Urothelium cell line (cell line): ENCODE measurements around the gene CELSR1.
A peak's percentile ranks its signal among the peaks of the same experiment; 100 is the strongest.

Source experiments
- DNase-seq: peaks from one replicate; pipeline ENCODE4 v3.0.0; 2011; ENCODE audit warnings: low spot score, mixed read lengths
- FAIRE-seq: peaks from 2 replicates; lab custom pipeline; 2011; peaks lifted over from hg19 to GRCh38; lab: Jason Lieb, UNC

Gene CELSR1, protein sequence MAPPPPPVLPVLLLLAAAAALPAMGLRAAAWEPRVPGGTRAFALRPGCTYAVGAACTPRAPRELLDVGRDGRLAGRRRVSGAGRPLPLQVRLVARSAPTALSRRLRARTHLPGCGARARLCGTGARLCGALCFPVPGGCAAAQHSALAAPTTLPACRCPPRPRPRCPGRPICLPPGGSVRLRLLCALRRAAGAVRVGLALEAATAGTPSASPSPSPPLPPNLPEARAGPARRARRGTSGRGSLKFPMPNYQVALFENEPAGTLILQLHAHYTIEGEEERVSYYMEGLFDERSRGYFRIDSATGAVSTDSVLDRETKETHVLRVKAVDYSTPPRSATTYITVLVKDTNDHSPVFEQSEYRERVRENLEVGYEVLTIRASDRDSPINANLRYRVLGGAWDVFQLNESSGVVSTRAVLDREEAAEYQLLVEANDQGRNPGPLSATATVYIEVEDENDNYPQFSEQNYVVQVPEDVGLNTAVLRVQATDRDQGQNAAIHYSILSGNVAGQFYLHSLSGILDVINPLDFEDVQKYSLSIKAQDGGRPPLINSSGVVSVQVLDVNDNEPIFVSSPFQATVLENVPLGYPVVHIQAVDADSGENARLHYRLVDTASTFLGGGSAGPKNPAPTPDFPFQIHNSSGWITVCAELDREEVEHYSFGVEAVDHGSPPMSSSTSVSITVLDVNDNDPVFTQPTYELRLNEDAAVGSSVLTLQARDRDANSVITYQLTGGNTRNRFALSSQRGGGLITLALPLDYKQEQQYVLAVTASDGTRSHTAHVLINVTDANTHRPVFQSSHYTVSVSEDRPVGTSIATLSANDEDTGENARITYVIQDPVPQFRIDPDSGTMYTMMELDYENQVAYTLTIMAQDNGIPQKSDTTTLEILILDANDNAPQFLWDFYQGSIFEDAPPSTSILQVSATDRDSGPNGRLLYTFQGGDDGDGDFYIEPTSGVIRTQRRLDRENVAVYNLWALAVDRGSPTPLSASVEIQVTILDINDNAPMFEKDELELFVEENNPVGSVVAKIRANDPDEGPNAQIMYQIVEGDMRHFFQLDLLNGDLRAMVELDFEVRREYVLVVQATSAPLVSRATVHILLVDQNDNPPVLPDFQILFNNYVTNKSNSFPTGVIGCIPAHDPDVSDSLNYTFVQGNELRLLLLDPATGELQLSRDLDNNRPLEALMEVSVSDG (N-terminal part only)

DNA sequence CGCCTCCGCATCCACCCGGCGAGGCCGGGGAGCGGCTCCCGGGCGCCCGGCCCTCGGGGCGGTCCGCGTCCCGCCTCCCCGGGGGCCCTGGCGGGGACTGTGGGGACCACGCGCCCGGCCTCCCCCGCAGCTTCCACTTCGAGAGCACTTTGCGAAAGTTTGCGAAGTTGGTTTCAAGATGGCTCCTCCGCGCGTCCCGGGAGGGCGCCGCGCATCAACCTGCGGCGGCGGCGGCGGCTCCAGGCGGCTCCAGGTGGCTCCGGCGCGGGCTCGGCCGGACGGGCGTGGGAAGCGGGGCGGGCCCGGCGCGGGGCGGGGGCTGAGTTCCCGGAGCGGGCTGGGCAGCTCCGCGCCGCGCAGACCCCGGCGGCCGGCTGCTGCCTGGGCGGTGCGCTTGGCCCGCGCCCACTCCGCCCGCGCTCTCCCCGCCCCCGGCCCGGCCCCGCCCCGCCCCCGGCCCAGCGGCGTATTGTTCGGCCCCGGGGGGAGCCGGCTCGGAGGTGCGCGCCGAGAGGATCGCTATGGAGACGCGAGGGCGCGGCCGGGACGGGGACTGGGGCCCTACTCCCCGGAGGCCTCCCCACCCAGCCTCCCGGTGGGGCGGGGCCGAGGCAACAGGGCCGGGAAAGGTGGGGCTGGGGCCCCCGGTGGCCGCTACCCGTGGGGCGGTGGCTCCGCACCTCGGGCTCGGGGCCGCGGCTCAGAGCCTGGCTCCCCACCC, at the start of gene CELSR1:
TSS of gene CELSR1 (minus strand) at position 396 of the 721 bp plus-strand sequence. CDS start 450 bp downstream, outside the sequence.
- DNase-seq (no peak), FAIRE-seq (no peak)

DNA sequence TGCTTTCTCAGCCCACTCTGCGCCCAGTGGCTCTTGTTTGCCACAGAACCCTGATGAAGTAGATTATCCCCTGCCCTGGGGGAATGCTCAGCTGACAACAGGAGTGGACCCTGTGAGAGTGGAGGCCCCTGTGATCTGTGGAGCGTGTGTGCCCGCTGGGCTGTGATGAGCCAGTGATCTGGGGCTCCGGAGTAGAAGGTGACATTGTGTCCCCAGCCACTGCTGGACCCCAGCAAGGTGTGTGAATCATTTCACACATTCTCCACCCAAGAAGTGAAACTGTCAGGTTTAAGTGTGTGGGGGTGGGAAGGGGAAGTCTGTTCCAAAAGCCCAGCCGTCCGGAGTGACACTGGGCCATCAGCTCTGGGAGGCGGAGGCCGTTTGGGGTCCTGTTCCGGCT, 49.6 kb upstream of the CELSR1 start:
- no peak for FAIRE-seq
- no peak for DNase-seq

DNA sequence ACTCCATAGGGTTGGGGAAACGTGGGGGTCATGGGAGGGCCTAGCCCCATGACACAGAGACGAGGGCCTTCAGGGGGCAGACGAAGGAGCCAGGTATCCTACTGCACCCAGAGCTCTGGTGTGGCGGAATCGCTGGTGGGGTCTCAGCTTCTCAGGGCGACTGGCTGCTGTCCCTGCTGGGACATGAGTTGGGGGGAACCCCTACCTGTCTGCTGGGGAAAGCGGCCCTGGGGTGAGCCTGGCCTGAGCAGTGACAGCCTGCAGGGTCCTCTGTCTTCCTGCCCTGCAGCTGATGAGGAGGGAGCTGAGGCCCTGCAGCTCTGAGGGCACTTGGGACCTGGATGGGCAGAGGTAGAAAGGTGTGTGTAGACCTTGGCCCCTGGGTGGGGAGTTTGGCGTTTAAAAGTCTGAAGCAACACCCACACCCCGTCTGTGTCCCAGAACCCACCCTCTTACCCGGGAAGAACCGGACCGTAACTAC, 49.2 kb upstream of the CELSR1 start:
- DNase-seq: no peak
- no peak for FAIRE-seq

DNA sequence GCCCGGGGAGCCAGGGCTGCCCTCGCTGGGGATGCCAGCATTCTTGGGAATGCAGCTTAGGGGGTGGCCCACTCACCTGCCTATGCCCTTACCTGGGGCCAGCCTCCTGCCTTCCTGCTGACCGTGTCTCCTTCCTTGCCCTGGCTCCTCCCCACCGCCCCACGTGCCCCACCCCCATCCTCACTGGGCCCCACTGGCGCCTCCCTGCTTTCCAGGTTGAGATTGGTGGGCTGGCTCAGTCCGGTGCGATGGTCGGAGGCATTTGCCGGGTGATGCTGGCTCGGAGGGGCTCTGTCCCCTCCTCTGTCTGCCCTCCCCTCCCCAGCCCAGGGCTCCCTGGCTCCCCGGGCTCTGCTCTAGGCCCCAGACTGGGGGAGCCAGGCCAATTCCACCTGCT, 48.7 kb upstream of the CELSR1 start:
- FAIRE-seq (no peak), DNase-seq (no peak)

DNA sequence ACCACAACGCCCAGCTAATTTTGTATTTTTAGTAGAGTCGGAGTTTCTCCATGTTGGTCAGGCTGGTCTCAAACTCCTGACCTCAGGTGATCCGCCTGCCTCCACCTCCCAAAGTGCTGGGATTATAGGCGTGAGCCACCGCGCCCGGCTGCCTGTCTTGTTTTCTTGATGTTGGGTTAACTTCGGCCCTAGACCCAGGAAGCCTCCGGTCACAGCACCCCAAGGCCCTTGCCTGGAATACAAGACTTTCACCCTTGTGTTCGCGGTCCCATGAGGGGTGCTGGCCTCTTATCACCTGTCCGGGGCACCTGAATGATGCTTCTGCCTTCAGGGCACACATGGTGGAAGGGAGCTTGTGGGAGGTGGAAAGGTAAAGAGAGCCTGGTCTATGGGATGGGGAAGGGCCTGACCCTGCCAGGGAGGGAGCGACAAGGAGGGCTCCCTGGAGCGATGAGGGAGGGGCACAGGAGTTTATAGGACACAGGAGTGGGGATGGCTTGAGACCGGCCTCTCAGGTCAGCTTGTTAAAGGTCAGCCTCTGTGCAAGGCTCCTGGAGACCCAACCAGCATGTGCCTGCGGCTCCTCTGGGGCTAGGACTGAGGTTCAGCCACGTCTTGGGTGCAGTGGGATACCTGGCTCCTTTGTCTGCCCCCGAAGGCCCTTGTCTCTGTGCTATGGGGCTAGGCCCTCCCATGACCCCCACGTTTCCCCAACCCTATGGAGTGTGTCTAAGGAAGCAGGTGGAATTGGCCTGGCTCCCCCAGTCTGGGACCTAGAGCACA, 48.1 kb upstream of the CELSR1 start:
- DNase-seq (no peak), FAIRE-seq (no peak)

DNA sequence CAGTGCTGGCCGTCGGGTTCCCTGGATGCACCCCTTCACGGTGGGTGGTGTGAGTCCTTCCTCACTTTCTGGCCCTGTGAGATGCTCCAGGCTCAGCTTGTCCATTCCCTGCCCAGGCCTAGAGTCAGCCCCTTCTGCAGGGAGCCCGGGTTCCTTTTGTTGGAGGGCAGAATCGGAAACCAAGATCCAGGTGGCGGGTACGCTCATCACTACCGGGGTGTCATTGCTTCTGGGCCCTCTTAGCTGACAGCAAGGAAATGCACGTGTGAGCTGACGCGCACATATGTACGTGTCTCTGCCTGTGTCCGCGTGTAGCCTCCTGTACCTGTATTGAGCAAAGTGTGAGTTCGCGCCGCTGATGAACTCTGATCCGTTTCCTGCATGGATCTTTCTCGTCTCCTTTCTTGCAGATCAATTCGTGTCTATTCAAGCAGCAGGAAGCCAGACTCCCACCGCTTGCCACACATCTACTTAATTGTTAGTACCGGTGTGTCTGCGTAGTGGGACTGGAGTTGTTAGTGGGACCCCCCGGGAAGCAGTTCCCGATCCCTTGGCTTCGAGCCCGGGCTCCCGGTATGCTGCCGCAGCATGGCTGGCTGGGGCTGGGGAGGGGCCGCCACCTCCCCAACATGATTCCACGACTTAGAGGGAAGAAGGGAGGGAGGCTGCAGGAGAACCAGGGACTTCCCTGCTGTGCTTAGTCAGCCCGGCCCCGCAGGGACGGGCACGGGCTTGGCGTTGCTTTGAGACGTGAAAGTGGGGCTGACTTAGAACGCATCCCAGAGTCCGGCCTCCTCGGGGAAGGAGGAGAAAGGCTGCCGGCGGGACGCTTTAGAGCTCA, 46.9 kb upstream of the CELSR1 start:
- FAIRE-seq: no peak
- DNase-seq: no peak

DNA sequence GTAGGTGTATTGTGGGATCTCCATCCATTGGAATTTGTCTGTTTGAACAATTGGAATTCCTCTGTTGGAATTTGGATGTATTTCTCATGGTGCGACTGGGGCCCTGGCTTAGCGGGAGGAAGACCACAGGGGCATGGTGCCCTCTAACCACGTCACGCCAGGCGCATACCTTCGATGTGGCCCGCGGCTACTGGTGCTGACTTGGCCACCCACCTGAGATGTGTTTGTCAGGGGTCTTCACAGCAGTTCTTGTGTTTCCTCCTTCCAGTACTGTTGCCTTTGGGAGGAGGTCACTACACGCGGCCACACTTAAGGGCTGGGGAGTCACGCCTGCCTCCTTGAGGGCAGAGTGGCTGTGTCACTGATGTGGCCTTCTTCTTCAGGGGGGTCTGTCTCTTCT, 46.2 kb upstream of the CELSR1 start:
- no peak for DNase-seq
- FAIRE-seq: no peak

DNA sequence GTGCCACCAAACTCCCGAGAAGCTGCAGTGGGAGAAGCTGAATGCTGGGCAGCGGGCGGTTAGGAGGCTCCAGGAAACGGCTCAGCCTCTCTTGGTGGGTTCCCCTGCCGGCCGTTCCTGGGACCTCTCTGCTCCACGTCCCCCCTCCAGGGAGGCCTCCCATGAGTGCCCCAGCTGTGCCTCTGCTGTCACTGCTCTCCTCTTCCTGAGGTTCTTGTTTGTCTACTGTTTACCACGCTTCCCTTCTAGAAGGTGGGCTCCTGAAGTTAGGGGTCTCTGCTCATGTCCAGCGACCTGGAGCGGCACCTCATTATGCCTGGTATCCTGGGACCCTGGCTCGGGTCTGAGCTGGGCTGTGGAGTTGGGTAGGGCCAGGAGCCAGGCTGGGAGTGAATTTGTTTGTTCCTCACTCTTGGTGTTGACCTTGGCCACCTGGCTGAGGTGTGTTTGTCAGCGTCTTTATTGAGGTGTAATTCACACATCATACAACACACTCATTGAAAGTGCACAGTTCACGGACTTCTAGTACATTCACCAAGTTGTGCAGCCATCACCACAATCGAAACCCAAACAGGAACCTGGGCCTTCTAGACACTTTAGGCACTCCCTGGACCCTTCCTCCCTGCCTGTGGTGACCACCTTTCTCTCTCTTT, 45.0 kb upstream of the CELSR1 start:
- FAIRE-seq (no peak), DNase-seq (no peak)

DNA sequence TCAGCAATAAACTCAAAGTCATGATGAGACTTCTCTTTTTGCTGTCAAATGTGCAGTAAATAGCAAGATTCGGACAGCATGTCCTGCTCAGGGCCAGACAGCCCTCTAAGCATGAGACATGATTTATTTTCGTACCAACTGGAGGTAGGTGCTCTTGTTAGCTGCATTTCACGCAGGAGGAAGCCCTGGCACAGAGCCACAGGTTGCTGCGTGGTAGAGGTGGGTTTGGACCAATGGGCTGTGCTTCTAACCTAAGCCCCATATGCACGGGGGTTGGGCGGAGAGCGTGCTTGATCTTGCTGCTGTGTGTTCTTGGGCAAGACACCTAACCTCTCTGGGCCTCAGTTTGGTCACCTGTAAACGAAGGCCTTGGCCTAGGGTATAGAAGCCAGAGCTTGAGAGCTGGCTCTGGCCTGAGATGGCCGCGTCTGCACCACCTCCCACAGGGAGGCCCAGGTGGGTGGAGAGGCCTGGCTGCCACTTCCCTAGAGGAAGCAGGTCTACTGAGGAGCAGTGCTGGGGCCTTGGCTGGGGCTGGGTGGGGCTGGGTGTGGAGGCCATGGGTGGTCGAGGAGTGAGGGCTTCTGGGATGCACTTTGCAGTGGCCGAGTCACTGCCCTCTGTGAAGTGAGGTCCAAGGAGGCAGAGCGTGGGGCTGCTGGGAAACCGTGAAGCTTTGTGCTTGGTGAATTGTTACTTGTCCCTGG, 44.3 kb upstream of the CELSR1 start:
- no peak for DNase-seq
- peak; percentile 65 for FAIRE-seq

DNA sequence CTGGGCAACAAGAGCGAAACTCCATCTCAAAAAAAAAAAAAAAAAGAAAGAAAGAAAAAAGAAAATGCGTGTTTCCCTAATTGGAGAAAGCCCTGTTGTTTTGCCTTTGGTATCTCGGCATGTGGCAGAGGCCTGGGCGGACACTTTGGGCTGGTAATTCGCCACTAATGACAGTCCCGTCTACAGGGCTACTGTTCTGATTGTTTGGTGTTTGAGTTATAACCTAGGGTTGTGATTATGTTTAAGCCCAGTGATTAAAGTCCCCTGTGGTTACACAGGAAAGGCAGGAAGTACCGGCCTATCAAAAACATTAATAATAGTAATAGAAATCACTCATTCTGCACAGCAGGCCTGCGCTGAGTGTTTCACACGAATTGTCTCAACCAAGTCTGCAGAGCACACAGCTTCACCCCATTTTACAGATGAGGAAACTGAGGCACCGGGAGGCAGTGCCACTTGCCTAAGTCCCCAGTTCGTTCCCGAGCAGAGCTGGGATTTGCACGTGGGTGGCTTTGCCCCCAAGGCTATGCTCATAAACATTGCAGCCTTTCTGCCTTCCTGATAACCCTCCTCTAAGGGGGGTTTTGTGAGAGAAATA, 43.6 kb upstream of the CELSR1 start:
- FAIRE-seq (no peak), DNase-seq (no peak)

DNA sequence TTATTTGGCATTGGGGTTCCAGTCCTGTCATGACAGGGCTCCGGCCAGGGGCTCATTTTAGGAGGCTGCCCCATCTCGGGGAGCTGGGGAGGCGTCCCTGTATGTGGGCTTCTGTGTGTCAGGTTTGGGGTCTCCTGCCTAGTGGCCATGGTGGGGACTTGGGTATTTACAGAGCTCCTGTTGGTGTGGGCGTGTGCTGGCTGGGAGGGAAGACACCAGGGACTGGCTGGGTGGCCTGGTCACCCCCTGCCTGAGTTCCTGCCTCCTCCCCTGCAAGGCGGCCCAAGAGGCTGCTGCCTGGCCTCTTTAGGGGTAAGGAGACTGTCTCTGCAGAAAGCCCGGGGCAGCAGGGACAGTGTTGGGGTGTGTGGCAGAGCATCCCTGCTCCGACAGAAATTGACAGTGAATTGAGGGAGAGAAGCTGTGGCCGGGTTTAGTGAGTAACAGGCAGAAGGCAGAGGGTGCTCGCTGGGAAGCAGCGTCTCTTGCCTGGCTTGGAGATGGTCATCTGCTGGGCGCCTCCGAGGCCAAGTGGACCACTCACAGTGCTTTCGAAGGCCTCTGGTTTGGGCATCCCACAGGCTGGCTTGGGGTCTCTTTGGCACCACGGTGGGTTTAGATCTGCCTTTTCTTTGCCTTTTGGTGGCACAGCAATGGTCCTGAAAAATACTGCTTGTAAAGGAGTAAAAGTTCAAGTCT, 42.5 kb upstream of the CELSR1 start:
- DNase-seq (no peak), FAIRE-seq (no peak)

DNA sequence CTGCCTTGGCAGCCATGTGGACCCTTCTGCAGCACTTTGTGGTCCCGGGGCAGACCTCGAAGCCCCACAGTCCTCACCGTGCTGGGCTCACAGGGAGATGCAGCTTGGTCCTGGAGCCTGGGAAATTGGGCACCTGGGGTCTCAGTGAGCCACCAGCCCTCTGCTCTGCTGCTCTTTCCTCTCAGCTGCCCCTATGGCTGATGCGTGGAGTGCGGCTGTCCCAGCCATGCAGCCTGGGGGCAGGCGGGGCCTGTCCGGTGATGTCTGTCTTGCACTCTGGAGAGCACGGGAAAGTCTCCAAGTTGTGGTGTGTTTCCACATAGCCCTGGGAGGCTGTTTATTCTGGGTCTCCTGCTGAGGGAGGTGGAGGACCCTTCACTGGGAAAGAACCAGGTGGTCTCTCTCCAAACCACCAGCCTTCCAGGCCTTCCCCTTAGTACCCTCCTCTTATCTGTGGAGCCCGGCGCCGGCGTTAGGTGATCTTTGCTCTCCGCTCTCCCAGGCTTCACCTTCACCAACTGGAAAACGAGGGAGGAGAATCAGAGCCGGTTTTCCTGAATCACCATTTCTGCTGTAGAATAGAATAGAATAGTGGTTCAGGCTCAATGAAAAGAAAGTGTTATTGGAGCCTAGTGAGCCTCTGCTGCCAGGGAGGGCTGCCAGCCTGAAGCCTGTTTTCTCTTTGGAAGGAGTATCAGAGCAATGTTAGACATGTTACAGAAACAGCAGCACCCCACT, 41.6 kb upstream of the CELSR1 start:
- DNase-seq (no peak), FAIRE-seq (no peak)

DNA sequence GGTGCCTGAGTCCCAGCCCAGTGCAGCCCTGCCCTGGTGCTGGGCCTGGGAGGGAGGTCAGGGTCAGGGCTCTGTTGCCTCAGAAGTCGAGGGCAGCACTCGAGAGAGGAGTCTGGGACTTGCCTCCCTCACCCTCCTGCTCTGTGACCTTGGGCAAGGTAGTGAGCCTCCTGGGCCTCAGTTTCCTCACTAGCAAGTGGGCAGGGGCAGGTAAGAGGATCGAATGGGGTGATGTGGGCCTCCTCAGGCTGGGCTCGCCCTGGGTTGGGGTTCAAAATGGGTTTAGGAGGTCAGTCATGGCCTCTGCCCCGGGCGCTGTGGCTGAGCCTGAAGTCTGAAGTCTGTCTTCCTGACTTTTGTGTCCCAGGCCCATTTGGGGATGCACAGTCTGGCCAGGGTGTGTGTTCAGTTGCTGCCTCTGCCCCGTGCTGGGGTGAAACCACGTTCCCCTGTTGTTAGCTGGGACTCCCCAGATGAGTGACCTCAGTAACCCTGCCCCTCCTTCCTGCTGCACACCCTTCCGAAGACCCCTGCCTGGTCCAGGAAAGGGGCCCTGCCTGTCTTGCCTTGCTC, 40.9 kb upstream of the CELSR1 start:
- FAIRE-seq (no peak), DNase-seq (no peak)

DNA sequence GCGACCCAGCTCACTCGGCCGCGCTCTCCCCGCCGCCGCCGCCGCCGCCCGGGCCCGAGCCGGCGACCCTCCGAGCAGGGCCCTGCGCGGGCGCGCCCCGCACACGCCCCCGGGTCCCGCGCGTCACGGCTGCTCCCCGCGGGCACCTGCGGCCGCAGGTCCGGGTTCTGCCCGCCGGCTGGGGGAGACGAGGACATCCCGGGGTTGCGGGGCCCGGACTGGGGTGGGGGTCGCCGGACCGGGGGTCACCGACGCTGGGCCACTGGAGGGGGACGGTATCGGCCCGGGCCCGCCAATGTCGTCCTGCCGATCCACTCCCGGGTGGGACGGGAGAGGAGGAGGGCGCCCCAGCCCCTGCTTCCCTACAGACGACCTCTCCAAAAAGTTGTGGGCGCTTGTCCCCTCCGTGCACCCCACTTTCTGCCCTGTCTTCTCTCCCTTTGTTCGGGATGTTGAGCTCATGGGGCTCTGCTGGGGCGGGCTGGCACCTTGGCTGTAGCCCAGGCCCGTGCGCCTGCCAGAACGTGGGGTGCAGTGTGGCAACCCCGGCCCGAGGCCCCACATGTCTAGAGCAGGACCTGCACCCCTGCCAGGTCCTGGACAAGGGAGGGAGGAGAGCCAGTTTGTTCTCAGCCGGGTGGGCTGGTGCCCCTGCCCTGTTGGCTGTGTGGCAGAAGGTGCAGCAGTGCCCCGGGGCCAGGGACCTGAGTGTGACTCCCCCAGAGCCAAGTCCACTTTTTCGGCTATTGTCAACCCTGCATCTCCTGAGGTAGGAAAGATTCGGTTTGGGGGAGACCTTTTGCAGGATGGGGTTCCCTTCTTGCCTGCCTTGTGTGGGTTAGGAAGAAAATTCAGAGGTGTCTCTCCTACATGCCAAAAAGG, 40.2 kb upstream of the CELSR1 start:
- FAIRE-seq (no peak), DNase-seq (no peak)
